ENCODE results near the gene TMEM272.
"Not testable (repeated sequence)": the region's sequence is repeated elsewhere in the genome, so short reads cannot be mapped to it uniquely, and the experiment has no call there.

Gene TMEM272

DNA sequence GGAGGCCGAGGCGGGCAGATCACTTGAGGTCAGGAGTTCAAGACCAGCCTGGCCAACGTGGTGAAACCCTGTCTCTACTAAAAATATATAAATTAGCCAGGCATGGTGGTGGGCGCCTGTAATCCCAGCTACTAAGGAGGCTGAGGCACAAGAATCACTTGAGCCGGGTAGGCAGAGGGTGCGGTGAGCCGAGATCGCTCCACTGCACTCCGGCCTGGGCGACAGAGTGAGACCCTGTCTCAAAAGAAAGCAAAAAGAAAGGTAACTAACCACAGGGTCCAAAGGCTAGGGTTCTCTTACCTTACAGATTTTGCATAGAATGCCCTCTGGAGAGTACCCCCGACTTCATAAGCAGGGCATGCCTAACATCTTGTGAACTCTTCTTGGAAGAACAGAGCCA, 20.3 kb downstream of the TMEM272 start:
- DNase-seq, result not testable (repeated sequence)

DNA sequence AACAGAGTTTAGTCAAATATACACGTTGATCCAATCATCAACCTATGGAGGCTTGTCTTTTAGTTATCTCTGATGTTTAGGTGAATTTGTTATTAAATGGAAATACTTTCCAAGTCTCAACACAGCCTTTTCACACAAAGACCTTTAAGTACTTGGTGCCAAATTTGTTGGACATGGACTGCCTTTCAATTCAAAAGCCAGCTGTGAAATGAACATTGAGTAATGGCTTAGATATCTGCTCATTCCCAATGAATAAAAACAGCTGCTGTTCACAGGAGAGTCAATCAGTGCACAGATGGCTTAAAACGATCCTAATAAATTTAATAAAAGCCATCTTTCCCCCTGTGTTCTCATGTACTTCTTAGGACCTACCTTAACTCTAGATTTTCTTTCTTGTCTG, 21.1 kb downstream of the TMEM272 start:
- no peak for DNase-seq

DNA sequence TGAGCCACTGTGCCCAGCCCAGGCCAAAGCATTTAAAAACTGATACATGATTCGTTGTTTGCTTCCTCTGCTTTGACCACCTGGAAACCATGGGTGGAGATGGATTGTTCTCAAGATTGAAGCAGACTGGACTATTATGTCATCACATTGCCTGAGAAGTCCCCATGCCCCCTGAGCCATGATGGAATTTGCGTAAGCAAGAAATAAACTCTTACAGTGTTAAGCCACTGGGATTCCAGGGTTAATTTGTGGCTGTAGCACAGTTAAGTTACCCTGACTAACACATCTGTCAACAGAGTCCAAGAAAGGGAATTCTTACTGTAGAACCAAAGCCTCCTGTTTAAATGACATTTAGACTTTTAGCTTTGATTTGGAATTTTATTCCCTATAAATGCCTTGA, 21.6 kb downstream of the TMEM272 start:
- no peak for DNase-seq

DNA sequence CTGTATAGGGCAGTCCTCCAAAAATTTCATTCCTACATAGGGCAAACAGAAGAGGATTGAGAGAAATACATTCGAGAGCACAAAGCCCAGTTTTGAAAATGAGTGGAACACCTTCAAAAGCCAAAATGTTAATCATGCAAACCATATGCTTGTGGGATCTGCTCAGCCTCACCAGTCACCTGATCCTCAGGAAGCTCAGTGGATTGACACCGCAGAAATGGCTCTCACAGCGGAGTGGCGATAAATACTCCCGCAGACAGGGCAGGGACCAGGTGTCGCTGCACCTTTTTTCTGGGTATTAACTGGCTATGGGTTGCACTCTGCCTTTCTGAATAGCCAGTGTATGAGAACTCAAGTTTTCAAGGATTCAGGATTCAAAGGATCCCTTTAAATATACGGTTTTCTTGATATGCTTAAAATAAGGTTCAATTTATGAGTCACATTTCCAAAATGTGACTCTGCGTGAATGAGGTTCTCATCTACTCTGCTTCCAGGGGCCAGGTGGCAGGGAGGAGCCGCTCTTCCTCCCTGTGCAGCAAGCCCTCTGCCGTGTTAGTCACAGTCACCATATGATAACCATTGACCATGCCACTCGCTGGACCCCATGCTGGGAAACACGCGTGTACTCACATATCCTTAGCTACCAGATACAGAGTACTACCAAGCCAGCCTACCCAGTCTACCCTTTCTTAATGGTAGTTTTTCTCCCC, 22.7 kb downstream of the TMEM272 start:
- DNase-seq, result no peak

DNA sequence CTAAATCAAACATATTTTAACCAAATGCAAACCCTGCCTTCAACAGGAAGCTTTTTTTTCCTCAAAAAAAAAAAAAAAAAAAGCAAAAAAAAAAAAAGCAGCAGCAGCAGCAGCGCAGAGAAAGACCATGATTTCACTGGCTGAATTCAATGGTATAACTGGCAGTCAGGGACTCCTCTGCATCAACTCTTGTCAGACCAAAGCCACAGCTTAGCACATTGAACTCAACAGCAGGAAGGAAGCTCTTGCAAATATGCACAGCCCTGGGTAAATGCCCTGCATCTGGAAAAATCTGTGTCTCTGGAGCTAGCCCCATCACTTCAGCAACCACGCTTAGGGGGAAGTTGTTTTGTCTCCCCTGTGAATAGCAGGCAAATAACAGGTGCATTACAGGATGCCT, 23.4 kb downstream of the TMEM272 start:
- DNase-seq, result no peak

DNA sequence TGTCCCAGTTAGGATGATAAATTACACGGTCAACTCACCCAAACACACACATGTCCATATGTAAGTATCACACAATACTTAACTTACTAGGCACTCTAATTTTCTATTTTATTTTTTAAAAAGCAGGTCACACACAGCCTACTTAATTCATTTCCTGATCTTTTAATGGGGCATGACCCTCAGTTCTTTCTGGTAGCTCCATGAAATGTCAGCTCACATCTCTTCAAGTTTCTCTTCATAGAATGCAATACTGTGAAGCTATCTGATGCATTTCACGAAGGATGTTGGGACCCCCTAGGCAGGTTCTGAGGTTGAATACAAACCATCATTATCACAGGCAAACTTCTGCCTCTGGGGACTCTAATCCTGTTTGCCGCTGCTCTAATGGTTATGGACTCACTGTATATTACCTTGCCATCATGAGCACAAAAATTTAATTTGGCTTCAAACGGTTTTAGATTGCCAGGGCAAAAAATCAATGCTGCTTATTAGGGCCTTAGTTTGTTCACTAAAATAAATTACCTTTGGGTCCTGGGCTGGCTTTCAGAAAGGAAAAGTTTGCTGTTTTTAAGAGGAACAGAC, 24.9 kb downstream of the TMEM272 start:
- DNase-seq, result no peak

DNA sequence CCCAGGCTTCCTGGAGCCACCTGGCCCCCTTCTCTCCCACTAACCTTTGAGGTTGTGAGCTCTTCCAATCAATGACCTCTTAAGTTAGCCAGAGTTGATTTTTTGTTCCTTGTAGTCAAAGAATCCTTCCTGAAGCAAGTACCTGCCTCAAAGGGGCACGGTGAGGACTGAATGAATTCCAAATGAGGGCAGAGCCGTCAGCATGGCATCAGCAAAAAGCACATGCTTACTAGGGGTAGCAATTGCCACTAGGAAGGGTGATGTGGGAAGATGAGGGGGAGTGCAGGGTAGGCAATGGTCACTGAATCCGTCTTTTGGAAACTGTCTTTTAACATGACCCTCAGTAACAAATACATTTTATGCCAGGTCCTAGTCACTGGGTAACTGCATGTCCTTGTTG, 25.4 kb downstream of the TMEM272 start:
- DNase-seq, result no peak

DNA sequence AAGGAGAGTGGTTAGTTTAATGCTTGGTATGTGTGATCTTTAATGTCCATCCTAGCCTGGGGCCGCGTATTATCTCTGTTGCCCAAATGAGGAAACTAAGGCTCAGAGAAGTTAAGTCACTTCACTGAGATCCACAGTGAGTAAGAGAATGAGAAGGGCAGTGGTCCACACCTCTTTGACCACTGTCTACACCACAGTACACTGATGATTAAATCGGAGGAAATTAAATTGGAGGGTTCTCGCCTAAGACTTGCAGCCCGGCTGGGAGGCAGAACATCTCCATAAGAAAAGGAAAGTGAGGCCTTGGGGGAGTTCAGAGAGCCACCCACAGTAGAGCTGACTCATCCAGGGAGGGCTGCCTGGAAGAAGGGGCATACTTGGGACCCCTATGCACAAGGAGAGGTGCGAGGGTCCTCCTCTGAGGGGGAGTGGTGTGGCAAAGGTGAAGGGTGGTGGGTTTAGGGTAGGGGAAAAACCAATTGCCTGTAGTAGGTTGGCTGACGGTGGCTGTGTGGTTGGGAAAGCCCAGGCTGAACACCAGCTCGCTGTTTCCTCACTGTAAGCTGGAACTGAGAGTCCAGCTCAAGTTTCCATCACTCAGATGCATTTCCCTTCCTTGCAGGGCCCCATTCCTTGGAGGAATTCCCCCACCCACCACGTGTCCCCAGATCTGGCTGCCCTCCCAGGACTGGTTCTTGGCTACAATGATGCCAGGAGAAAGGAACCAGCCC, 26.0 kb downstream of the TMEM272 start:
- no peak for DNase-seq

DNA sequence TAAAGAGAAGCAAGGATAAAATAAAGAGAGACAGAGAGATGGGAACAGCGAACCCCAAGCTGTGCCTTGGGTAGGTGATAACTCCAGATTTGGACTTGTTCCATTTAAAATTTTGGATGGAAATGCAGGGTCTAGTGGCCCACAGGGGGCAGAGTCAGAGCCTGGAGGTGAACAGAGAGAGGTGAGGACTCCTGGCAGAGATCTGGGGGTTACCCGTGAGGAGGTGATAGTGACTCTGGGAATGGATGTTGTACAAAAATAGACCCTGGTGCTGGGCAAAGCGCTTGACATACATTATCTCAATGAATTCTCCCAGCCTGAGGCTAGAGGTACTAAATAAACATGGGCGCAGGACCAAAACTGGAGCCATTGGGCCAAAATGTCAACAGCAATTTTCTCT, 26.7 kb downstream of the TMEM272 start:
- no peak for DNase-seq

DNA sequence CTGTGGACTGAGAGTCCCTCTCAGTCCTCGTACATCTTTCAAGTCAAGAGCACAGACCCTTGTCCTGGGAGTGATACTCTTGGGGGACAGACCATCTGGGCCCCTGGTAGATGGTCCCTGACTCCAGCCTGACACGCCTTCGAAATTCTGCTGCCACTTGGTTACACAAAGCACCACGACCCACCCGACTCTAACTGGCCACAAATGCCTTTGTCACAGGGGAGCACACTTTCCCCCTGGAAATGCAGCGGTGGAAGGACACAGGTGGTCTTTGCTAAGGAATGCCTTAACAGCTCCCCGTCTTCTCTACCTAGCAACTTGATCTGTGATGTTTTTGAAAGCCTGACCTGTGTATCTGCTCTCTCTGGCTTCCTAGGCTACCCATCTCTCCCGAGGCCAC, 27.3 kb downstream of the TMEM272 start:
- DNase-seq, result no peak

DNA sequence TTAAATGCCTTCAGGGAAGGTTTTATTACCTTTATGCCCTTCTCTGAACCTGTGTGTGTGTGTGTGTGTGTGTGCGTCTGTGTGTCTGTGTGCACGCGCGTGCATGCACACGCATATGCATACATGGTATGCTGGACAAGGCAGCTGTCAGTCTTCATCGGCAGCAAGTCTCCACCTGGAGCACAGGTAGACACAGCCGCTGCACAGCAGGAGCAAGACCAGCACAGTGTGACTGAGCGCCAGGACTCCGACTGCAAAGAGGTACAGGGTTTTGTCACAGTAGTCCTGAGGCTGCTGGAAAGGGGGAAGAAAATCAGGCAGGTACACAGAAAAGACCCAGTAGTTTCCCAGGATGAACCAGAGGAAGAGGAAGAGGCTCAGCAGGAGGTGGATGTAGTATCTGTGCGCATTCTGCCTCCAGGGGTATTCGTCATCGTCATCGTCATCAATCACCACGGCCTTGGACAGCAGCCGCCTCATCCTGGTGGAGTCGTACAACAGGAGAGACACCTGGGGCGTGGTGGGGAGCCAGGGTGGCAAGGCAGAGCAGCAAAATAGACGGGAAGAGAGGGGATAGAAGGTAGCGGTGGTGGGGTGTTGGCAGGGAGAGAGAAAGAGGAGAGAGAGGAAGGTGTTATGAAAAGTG, 28.2 kb downstream of the TMEM272 start:
- DNase-seq, result no peak

DNA sequence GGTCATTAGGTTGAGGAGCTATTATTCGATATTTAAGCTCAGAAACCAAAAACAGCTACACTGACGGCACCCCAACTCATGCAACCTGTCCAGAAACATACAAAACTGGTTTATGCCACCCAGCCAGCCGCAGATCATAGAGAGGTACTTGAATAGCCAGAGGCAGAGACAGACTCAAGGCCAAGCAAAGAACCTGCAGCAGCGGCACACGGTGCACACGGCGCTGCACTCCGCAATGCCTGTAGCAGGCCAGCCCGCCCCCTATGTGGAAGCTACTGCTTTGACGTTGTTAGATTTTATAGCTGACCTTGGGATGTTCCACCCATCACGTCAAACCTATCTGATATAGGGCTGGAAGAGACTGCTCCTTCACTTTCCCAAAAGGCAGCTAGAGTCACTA, 29.1 kb downstream of the TMEM272 start:
- no peak for DNase-seq

DNA sequence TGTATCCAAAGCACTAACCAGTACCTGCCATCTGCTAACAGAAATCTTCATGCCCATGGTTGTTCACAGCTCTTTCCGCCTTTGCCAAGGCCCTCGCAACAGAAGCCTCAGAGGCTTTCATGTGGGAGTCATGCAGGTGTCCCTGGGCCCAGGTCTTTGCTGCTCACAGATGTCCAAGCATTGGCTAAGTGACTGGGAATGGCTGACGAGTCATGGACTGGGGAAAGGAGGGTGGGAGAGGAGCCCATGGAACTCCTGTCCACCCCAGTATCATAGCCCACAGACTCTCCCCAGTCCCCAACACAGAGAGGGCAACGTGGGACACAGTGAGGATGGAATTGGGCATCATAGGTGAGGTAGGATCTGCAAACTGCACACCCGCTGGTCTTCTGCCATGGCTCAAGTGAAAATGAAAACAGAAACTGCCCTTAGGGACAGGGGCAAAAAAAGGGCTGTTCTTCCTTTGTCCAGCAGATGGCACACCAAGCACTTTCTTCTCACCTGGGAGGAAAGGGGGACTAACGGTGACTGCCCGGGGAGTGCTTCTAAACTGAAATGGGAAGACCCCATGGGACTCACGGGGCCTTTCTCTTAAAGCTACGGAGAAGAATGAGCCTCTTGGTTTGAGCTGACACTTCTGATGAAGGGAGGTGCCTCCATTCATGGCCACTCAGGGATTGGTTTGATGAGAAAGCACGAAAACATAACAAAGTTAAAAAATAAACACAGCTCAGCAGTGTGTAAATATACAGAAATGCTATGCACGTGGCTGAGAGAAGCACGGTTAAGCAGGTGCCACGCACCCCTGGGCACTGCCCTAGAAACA, 29.9 kb downstream of the TMEM272 start:
- DNase-seq, result no peak

DNA sequence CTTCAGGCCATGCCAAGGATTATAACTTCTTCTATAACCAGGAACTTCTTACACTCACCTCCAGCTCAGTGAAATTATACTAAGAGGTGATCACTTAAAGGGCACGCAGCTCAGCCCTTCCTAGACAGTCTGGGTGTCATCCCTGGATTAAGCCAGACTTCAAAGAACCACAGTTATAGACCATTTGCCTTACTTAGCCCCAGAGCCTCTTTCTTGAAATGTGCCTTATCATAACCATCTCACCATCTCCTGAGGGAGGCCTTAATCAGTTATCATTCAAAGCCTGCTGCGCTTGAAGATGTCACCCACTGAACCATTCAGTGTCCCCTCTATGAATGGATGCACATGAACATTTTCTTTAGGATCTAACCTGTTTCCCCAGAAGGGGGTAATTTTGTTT, 30.9 kb downstream of the TMEM272 start:
- no peak for DNase-seq

DNA sequence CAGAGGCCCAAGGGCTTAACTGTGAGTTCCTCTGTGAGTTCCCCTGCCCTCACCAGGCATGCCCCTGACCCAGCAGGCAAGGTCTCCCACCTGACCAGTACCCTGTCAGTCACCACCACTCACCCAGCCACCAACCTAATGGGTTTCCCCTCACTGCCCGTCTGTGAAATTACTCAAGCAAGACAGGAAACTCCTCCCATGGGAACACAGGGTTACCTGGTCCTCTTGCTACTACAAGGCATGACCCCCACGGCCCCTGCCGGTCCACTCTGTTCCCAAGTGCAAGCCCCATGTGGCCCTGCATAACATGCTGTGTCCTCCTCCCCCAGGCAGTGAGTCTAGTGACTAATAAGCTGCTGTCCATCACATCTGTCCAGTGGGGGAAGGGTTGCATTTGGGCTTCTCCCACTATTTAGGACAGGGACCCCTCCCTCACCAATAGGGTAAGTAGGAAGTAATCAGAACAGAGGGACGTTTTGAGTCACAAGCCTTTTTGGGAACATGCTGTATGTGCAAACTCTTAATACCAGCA, 33.0 kb downstream of the TMEM272 start:
- DNase-seq, result no peak

DNA sequence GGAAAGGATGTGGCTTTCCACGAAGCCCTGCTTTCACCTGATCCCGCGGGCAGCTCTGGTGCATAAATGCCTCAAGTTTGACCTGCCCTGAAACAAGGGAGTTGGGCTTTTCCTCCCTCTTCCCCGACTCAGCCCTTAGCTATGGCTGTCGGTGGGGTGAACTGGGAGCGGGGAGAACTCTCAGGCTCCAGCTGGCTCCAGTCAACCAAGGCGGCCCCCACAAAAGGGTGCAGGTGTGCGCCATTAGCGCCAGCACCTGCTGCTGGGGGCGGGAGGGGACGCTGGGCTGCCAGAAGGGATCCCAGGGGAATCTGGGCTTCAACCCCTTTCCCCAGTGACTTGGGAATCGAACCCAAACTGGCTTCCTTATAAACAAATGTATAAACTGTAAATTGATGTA, 33.9 kb downstream of the TMEM272 start:
- DNase-seq, result no peak

DNA sequence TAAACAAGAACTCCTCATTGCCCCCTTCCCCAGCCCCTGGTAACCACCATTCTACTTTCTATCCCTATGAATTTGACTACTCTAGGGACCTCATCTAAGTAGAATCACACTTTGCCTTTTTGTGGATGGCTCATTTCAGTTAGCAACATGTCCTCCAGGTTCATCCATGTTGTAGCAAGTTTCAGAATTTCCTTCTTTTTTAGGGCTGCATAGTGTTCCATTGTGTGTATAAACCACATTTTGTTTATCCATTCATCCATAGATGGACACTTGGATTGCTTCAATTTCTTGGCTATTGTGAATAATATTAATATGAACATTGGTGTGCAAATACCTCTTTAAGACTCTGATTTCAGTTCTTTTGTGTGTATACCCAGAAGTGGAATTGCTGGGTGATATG, 36.2 kb downstream of the TMEM272 start:
- no peak for DNase-seq

DNA sequence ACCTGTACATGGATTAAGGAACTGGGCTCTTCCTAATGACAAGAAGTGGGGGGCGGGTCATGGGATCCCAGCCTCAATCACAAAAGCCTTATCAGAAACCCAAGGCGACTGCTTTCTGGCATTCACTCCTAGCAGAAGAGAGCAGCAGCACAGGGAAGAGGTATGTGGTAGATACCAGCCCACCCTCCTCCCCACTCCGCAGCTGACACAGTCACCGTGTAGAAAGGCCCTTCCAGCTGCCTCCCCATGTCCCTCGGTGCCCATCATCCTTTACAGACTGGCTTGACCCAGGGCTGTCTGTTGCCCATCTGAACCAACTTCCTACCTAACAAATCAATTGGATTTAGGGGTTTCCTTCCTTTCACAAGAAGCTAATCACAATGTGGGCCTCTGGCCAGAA, 37.9 kb downstream of the TMEM272 start:
- DNase-seq, result no peak

DNA sequence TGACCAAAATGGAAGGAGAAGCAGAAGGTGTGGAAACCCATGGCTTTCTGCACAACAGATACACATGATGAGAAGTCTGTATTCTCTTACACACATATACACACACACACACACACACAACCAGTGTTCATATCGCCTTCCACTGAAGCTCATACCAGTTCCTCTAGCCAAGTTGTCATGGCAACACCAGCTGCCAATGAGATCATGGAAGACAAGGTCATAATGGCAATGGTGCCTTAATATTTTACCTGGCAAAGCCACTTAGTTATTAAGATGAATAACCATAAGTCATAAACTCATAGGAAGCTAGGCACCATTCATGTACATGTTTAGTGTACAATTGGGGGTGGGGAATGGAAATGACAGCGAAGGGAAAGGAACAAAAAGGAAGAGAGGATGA, 38.4 kb downstream of the TMEM272 start:
- DNase-seq, result no peak

DNA sequence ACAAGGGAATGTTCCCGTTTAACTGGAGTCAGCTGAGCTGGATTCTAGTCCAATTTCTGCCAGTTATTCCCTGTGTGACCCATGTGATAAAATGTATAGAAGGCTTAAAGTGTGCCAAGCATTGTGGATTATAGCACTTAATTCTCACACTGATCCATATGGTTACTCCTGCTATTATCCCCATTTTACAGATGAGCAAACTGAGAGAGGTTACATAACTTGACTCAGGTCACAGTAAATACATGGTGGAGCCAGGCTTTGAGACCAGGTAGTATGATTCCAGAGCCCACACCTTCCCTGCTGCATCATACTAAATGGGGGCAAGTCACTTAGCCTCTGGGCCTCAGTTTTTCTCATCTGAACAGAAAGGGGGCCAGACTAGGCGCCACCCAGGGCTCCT, 39.1 kb downstream of the TMEM272 start:
- DNase-seq, result no peak

DNA sequence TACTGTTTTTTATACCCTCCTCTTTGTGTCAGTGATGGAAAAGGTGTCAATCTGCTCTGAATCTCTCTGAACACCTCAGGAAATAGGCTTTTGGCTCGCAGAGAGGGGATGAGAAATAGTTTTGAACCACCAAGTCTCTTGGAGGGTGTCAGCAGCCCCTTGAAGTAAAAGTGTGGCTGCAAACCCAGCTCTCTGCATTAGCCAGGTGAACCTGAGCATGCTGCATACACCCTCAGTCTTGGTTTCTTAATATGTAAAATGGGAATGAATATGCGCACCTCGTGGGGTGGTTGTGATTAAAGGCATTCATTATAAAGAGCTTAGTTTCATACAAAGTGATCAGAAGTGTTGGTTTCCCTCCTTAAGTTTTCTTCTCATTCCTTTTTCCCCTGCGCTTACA, 39.7 kb downstream of the TMEM272 start:
- no peak for DNase-seq

DNA sequence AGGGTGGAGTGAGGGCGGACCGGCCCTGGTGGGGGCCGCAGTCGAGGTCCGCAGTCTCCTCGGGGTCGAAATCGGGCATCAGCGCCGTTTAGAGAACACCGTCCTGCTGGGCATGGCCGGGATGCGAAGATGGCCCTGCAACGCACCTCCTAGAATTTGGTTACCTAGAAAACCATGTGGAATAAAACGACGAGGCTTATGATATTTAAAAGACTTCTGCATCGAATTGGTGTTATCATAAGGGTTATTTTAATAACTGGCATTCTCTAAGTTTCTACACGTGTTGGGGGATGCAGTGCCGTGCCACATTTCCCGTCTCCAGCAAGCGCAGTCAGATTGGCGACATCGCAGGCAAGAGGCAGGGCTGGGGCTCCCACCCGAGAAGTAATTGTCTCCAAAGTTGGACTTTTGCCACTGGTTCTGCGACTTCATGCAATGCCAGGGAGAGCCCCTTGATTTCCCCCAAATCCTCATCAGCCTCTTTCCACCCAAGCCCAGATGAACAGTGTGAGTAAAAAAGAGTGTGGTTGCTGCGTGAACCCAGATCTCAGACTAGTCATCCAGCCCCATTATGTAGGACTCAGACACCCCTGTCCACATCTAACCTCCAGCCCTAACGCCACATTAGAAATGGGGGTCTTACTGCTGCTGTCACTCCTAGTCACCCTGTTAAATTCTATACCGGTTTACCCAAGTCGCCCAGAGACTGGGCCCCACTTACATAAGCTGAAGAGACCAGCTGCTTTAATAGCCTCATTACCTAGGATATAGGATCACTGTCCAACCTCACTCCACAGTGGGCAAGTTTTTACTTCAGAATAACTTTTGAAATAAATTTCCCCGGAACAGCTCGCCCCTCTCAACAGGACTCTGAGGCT, 40.4 kb downstream of the TMEM272 start:
- no peak for DNase-seq
